HepG2 (cell line): ENCODE results near the gene TRIO.

ENCODE experiments used
- ELF1 ChIP-seq: sonication (generic); formaldehyde crosslinking; IDR thresholded peaks from 2 replicates; pipeline ENCODE4 v1.4.0; 2020; ENCODE audit warnings: missing genetic modification reagents
- EZH2 ChIP-seq: conservative IDR thresholded peaks from 2 replicates; pipeline ENCODE4 v1.6.1; 2012; ENCODE audit warnings: mild to moderate bottlenecking, low read depth, low read length, moderate library complexity
- HNRNPL ChIP-seq: fragments of 200-400 bp; formaldehyde crosslinking; IDR thresholded peaks from 2 replicates; pipeline ENCODE4 v1.6.1; 2017; ENCODE audit warnings: mild to moderate bottlenecking, low read depth, low read length
- IRF2 ChIP-seq: IDR thresholded peaks from 2 replicates; pipeline ENCODE4 v1.6.1; 2018; ENCODE audit warnings: missing genetic modification reagents, missing compliant biosample characterization
- LCORL ChIP-seq, 2 experiments: fragments of 450-650 bp in 1 of 2; sonication (generic) in 1 of 2; formaldehyde crosslinking in 1 of 2; IDR thresholded peaks; 2 replicates each; pipeline versions ENCODE4 v1.5.0 to v1.6.1; 2017 to 2020; ENCODE audit warnings: antibody characterized with exemption in 1 of 2, missing genetic modification reagents in 1 of 2
- SMARCE1 ChIP-seq: fragments of 450-650 bp; IDR thresholded peaks from 2 replicates; pipeline ENCODE4 v1.6.1; 2017; ENCODE audit warnings: borderline replicate concordance
- SSRP1 ChIP-seq: IDR thresholded peaks from 2 replicates; pipeline ENCODE4 v1.6.1; 2016; ENCODE audit warnings: control low read depth
- TAF1 ChIP-seq: sonication (generic); formaldehyde crosslinking; IDR thresholded peaks from 2 replicates; pipeline ENCODE4 v1.4.0; 2020; ENCODE audit warnings: missing genetic modification reagents
- TBP ChIP-seq: sonication (generic); formaldehyde crosslinking; IDR thresholded peaks from 2 replicates; pipeline ENCODE4 v1.5.0; 2020; ENCODE audit warnings: missing genetic modification reagents
- ZNF430 ChIP-seq: sonication (generic); formaldehyde crosslinking; IDR thresholded peaks from 2 replicates; pipeline ENCODE4 v1.9.0; 2021; ENCODE audit warnings: mild to moderate bottlenecking, missing genetic modification reagents
- TF ChIP-seq, protein P1 (sequence below): sonication (generic); formaldehyde crosslinking; IDR thresholded peaks from 2 replicates; pipeline ENCODE4 v1.5.0; 2020; ENCODE audit warnings: mild to moderate bottlenecking, missing genetic modification reagents, moderate library complexity
- TF ChIP-seq, protein P2 (sequence below): sonication (generic); formaldehyde crosslinking; IDR thresholded peaks from 2 replicates; pipeline ENCODE4 v1.8.1; 2022; ENCODE audit warnings: low read depth, mild to moderate bottlenecking, missing genetic modification reagents
- TF ChIP-seq, protein P3 (sequence below): sonication (generic); formaldehyde crosslinking; conservative IDR thresholded peaks from 2 replicates; pipeline ENCODE4 v1.4.0; 2020; ENCODE audit warnings: missing genetic modification reagents

DNA sequence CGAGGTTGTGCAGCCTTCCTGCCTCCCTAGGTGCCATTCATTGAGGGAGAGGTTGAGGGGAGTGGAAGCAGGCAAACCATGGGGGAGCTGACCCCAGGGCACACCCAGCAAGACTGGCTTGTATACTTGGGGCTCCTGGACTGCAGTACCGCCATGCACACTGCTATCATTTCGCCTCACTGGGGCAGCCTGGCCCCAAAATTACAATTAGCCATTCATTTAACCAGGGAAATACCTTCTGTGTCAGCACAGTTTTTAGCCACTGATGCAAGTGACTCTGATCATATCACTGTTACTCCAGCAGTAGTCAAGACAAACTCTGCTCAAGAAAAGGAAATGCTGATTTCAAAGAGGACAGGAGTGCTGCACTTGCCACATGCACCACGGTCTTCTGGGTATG lies 109.7 kb downstream of the TRIO start:
- TF ChIP-seq ZNF430 (CRISPR knock-in tag) (no peak), EZH2 (no peak), SMARCE1 (no peak), TAF1 (CRISPR knock-in tag) (no peak), TBP (CRISPR knock-in tag) (no peak), ELF1 (CRISPR knock-in tag) (no peak), IRF2 (no peak), SSRP1 (CRISPR knock-in tag) (no peak), HNRNPL (no peak), LCORL (IDR thresholded peaks at IDR 0.05) (no peak), LCORL (CRISPR knock-in tag; IDR thresholded peaks at IDR 0.05) (no peak)
- TF ChIP-seq, protein P1, sequence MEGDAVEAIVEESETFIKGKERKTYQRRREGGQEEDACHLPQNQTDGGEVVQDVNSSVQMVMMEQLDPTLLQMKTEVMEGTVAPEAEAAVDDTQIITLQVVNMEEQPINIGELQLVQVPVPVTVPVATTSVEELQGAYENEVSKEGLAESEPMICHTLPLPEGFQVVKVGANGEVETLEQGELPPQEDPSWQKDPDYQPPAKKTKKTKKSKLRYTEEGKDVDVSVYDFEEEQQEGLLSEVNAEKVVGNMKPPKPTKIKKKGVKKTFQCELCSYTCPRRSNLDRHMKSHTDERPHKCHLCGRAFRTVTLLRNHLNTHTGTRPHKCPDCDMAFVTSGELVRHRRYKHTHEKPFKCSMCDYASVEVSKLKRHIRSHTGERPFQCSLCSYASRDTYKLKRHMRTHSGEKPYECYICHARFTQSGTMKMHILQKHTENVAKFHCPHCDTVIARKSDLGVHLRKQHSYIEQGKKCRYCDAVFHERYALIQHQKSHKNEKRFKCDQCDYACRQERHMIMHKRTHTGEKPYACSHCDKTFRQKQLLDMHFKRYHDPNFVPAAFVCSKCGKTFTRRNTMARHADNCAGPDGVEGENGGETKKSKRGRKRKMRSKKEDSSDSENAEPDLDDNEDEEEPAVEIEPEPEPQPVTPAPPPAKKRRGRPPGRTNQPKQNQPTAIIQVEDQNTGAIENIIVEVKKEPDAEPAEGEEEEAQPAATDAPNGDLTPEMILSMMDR: no peak
- TF ChIP-seq, protein P2, sequence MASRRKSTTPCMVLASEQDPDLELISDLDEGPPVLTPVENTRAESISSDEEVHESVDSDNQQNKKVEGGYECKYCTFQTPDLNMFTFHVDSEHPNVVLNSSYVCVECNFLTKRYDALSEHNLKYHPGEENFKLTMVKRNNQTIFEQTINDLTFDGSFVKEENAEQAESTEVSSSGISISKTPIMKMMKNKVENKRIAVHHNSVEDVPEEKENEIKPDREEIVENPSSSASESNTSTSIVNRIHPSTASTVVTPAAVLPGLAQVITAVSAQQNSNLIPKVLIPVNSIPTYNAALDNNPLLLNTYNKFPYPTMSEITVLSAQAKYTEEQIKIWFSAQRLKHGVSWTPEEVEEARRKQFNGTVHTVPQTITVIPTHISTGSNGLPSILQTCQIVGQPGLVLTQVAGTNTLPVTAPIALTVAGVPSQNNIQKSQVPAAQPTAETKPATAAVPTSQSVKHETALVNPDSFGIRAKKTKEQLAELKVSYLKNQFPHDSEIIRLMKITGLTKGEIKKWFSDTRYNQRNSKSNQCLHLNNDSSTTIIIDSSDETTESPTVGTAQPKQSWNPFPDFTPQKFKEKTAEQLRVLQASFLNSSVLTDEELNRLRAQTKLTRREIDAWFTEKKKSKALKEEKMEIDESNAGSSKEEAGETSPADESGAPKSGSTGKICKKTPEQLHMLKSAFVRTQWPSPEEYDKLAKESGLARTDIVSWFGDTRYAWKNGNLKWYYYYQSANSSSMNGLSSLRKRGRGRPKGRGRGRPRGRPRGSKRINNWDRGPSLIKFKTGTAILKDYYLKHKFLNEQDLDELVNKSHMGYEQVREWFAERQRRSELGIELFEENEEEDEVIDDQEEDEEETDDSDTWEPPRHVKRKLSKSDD: no peak
- TF ChIP-seq, protein P3, sequence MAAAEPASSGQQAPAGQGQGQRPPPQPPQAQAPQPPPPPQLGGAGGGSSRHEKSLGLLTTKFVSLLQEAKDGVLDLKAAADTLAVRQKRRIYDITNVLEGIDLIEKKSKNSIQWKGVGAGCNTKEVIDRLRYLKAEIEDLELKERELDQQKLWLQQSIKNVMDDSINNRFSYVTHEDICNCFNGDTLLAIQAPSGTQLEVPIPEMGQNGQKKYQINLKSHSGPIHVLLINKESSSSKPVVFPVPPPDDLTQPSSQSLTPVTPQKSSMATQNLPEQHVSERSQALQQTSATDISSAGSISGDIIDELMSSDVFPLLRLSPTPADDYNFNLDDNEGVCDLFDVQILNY: no peak
